IMR-90 (cell line): ENCODE results near the gene GGTA1. TPM values are rescaled to one million over a fixed set of nuclear protein-coding genes. Genes with fewer than 3 reads are reported as not detected.

Experiments
- ATAC-seq: fragments of 200-7000 bp; cut with Tn5 transposase; 2 replicates; pipeline ENCODE4 v1.9.1; 2020; ENCODE audit warnings: low read depth, mild to moderate bottlenecking, moderate library complexity
- BruUV-seq: library from RNA; stranded (reverse); fragments of 400-500 nt; replicated peaks from 2 replicates; lab custom pipeline; 2021; lab: Mats Ljungman, UMichigan
- CTCF ChIA-PET: fragments of 300-600 bp; formaldehyde crosslinking; extraction: SDS; loops from one replicate; lab custom pipeline; 2021; ENCODE audit warnings: antibody characterized with exemption; lab: Yijun Ruan, JAX
- POLR2A ChIA-PET: fragments of 300-600 bp; sonication (Branson Sonifier 250); formaldehyde crosslinking; loops from one replicate; lab custom pipeline; 2022; ENCODE audit warnings: antibody characterized with exemption; ENCODE audit not compliant: unreplicated experiment; lab: Charles Lee
- DNase-seq: peaks from one replicate; pipeline ENCODE4 v3.0.0; 2013
- H2AFZ ChIP-seq: replicated peaks from 2 replicates; pipeline ENCODE3; 2013; ENCODE audit warnings: low read length, mild to moderate bottlenecking; ENCODE audit not compliant: poor library complexity
- H2AK5ac ChIP-seq: 2 replicates; pipeline ENCODE4 v1.6.1; 2013; ENCODE audit warnings: low read depth, low read length, inconsistent platforms
- H2AK9ac ChIP-seq: replicated peaks from 2 replicates; pipeline ENCODE3; 2013; ENCODE audit warnings: mild to moderate bottlenecking, low read depth, low read length, moderate library complexity; ENCODE audit not compliant: poor library complexity
- H2BK120ac ChIP-seq: 2 replicates; pipeline ENCODE4 v1.6.1; 2013; ENCODE audit warnings: low read depth, low read length, inconsistent platforms
- H2BK15ac ChIP-seq: 3 replicates; pipeline ENCODE4 v1.6.1; 2013; ENCODE audit warnings: low read depth, low read length, inconsistent platforms
- H2BK20ac ChIP-seq: 2 replicates; pipeline ENCODE4 v1.6.1; 2013; ENCODE audit warnings: low read depth, mild to moderate bottlenecking, inconsistent platforms, low read length, moderate library complexity
- H2BK5ac ChIP-seq: 2 replicates; pipeline ENCODE4 v1.6.1; 2013; ENCODE audit warnings: mild to moderate bottlenecking, low read depth, low read length, inconsistent platforms; ENCODE audit not compliant: poor library complexity, severe bottlenecking
- H3K14ac ChIP-seq: replicated peaks from 2 replicates; pipeline ENCODE4 v1.6.1; 2013; ENCODE audit warnings: low read depth, low read length, inconsistent platforms
- H3K18ac ChIP-seq: 2 replicates; pipeline ENCODE4 v1.6.1; 2013; ENCODE audit warnings: low read depth, low read length, control low read depth
- H3K23ac ChIP-seq: 2 replicates; pipeline ENCODE4 v1.6.1; 2013; ENCODE audit warnings: low read depth, low read length, inconsistent platforms
- H3K27ac ChIP-seq: 2 replicates; pipeline ENCODE4 v1.5.1; 2013; ENCODE audit warnings: mild to moderate bottlenecking, control low read depth, low read length; ENCODE audit not compliant: insufficient read depth
- H3K27me3 ChIP-seq: 2 replicates; pipeline ENCODE4 v1.6.1; 2013; ENCODE audit warnings: low read length; ENCODE audit not compliant: control insufficient read depth, insufficient read depth
- H3K36me3 ChIP-seq: 2 replicates; pipeline ENCODE4 v1.6.1; 2013; ENCODE audit warnings: low read length, mixed read lengths; ENCODE audit not compliant: control insufficient read depth, insufficient read depth
- H3K4ac ChIP-seq: 2 replicates; pipeline ENCODE4 v1.6.1; 2013; ENCODE audit warnings: low read depth, low read length, inconsistent platforms
- H3K4me1 ChIP-seq: 2 replicates; pipeline ENCODE4 v1.6.1; 2013; ENCODE audit warnings: low read length, mixed read lengths; ENCODE audit not compliant: control insufficient read depth, insufficient read depth
- H3K4me2 ChIP-seq: 2 replicates; pipeline ENCODE4 v1.6.1; 2013; ENCODE audit warnings: low read depth, mild to moderate bottlenecking, control low read depth, low read length, moderate library complexity
- H3K4me3 ChIP-seq: 2 replicates; pipeline ENCODE4 v1.5.1; 2013; ENCODE audit warnings: low read depth, mild to moderate bottlenecking, control low read depth, low read length, moderate library complexity; ENCODE audit not compliant: insufficient read depth
- H3K56ac ChIP-seq: 2 replicates; pipeline ENCODE4 v1.6.1; 2013; ENCODE audit warnings: low read length, inconsistent platforms; ENCODE audit not compliant: insufficient read depth; ENCODE audit errors: extremely low read depth
- H3K79me1 ChIP-seq, 2 experiments: 2 replicates each; pipeline ENCODE4 v1.6.1; 2013; ENCODE audit warnings: low read length in 2 of 2, inconsistent platforms in 1 of 2, low read depth in 1 of 2
- H3K9ac ChIP-seq: 2 replicates; pipeline ENCODE4 v1.6.1; 2013; ENCODE audit warnings: low read depth, low read length, control low read depth
- H3K9me1 ChIP-seq: 2 replicates; pipeline ENCODE4 v1.6.1; 2013; ENCODE audit warnings: low read length, inconsistent platforms; ENCODE audit not compliant: insufficient read depth
- H3K9me3 ChIP-seq: 2 replicates; pipeline ENCODE4 v1.6.1; 2013; ENCODE audit warnings: low read length; ENCODE audit not compliant: control insufficient read depth, insufficient read depth
- H4K20me1 ChIP-seq: 2 replicates; pipeline ENCODE4 v1.6.1; 2013; ENCODE audit warnings: low read length, inconsistent platforms; ENCODE audit not compliant: insufficient read depth
- H4K5ac ChIP-seq: 2 replicates; pipeline ENCODE4 v1.6.1; 2013; ENCODE audit warnings: mild to moderate bottlenecking, low read depth, low read length, control low read depth
- H4K8ac ChIP-seq, 2 experiments: 2 replicates each; pipeline ENCODE4 v1.6.1; 2013; ENCODE audit warnings: low read depth in 2 of 2, low read length in 2 of 2, control low read depth in 1 of 2, inconsistent platforms in 1 of 2
- H4K91ac ChIP-seq: 2 replicates; pipeline ENCODE4 v1.6.1; 2013; ENCODE audit warnings: low read depth, low read length, inconsistent platforms; ENCODE audit not compliant: insufficient read depth
- BHLHE40 ChIP-seq: fragments of 150-350 bp; IDR thresholded peaks from 2 replicates; pipeline ENCODE4 v1.6.1; 2016; ENCODE audit warnings: mild to moderate bottlenecking, low read depth, low read length
- FOS ChIP-seq: fragments of 150-350 bp; IDR thresholded peaks from 2 replicates; pipeline ENCODE4 v1.6.1; 2016; ENCODE audit warnings: low read depth, low read length
- MAFK ChIP-seq: IDR thresholded peaks from 2 replicates; pipeline ENCODE4 v1.6.1; 2012; ENCODE audit warnings: low read depth, low read length, improper control_type of control experiment
- MAZ ChIP-seq: IDR thresholded peaks from 2 replicates; pipeline ENCODE4 v1.6.1; 2012; ENCODE audit warnings: low read depth, mild to moderate bottlenecking, low read length, improper control_type of control experiment, moderate library complexity, borderline replicate concordance
- MXI1 ChIP-seq: IDR thresholded peaks from 2 replicates; pipeline ENCODE4 v1.6.1; 2012; ENCODE audit warnings: low read depth, mild to moderate bottlenecking, low read length, moderate library complexity, borderline replicate concordance
- NFE2L2 ChIP-seq: fragments of 150-350 bp; IDR thresholded peaks from 2 replicates; pipeline ENCODE4 v1.6.1; 2016; ENCODE audit warnings: low read depth, mild to moderate bottlenecking, low read length
- POLR2A ChIP-seq: IDR thresholded peaks from 2 replicates; pipeline ENCODE4 v1.6.1; 2012; ENCODE audit warnings: mild to moderate bottlenecking, low read depth, low read length
- RAD21 ChIP-seq: IDR thresholded peaks from 2 replicates; pipeline ENCODE4 v1.6.1; 2012; ENCODE audit warnings: low read length, improper control_type of control experiment
- RFX5 ChIP-seq: IDR thresholded peaks from 2 replicates; pipeline ENCODE4 v1.8.0; 2012; ENCODE audit warnings: low read depth, mild to moderate bottlenecking, low read length, moderate library complexity
- SMC3 ChIP-seq: fragments of 150-350 bp; IDR thresholded peaks from 2 replicates; pipeline ENCODE4 v1.6.1; 2016; ENCODE audit warnings: low read depth, mild to moderate bottlenecking, antibody characterized with exemption, low read length, moderate library complexity
- WGBS, 2 experiments: methylation state at CpG; one replicate each; pipeline versions ENCODE4 v1.1.5 to v1.1.7; 2013; ENCODE audit warnings: missing lambda C conversion rate in 2 of 2; ENCODE audit not compliant: insufficient read length in 1 of 2; ENCODE audit errors: extremely low coverage in 2 of 2; 5-methylcytosine and 5-hydroxymethylcytosine counted together
- dilution Hi-C: fragments of 300-500 bp; cut with HindIII; formaldehyde crosslinking; loops from one replicate; pipeline ENCODE4 v1.14.3; 2018; ENCODE audit warnings: low sequenced_read_pairs; ENCODE audit not compliant: unreplicated experiment
- in situ Hi-C: fragments of 300-500 bp; cut with MboI; formaldehyde crosslinking; loops from 3 replicates; pipeline ENCODE4 v1.14.3; 2019; ENCODE audit warnings: low sequenced_read_pairs, inconsistent platforms, mixed read lengths
- intact Hi-C: fragments of 100-400 bp; cut with micrococcal nuclease; formaldehyde crosslinking; loops from 2 replicates; pipeline ENCODE4 v1.10.0; 2022
- polyA plus RNA-seq, 3 experiments: library from polyadenylated mRNA; depleted of rRNA; stranded (reverse); fragments of >200 nt; gene quantifications; 2 replicates each; pipeline ENCODE4 v1.2.3, GENCODE V29; 2012; ENCODE audit warnings: low replicate concordance in 1 of 3
- total RNA-seq: library from RNA; depleted of rRNA; stranded (reverse); fragments of >200 nt; gene quantifications from 2 replicates; pipeline ENCODE4 v1.2.3, GENCODE V29; 2012
- TF ChIP-seq, protein P1 (sequence below): fragments of 150-350 bp; IDR thresholded peaks from 2 replicates; pipeline ENCODE4 v1.6.1; 2016; ENCODE audit warnings: low read depth, mild to moderate bottlenecking, low read length, moderate library complexity, borderline replicate concordance

Gene GGTA1
- total and polyA plus RNA-seq, 2 of the 4 experiments (the other 2 are of a cell fraction), result not detected

DNA sequence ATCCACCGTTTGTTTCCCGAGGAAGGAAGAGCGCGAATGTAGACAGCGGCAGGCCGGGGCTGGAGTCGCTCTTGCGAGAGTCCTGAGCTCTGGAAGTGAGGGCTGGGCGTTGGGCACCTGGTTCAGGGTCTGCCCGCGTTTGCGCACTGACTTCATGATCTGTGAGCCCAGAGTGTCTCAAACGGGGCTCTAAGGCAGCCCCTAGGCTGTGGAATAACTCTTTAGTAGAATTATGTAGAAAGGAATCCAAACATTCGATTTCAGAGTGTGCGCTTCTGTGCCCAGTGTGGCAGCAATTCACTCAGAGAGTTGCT, 478 bp upstream of the GGTA1 start:
- H3K27ac ChIP-seq, result no peak overlapping the region
- no peaks in the 10 kb centered on the region for H3K9me1 ChIP-seq
- no peak overlapping the region for H4K5ac ChIP-seq
- 0 out of 2 replicates have a peak, but pooled peaks cover 4% of the 10 kb centered on the region for H4K20me1 ChIP-seq
- no peak overlapping the region for H3K23ac ChIP-seq
- H2BK20ac ChIP-seq, result no peak overlapping the region
- no peak overlapping the region for H3K18ac ChIP-seq
- DNase-seq (no peak), ATAC-seq (peak; percentile 30)
- H2AK5ac ChIP-seq, result no peak overlapping the region
- H2AK9ac ChIP-seq, result no peak overlapping the region
- peaks cover 5% of the 10 kb centered on the region; the same call in 1 of the 2 replicates for H3K4me1 ChIP-seq
- peak overlapping the region; percentile 73 for H3K4me2 ChIP-seq
- no peak overlapping the region for H2BK5ac ChIP-seq
- TF ChIP-seq MAFK (no peak), MXI1 (no peak), RFX5 (no peak), SMC3 (no peak), RAD21 (no peak), MAZ (no peak), POLR2A (no peak), NFE2L2 (no peak), FOS (no peak), BHLHE40 (no peak)
- TF ChIP-seq, protein P1, sequence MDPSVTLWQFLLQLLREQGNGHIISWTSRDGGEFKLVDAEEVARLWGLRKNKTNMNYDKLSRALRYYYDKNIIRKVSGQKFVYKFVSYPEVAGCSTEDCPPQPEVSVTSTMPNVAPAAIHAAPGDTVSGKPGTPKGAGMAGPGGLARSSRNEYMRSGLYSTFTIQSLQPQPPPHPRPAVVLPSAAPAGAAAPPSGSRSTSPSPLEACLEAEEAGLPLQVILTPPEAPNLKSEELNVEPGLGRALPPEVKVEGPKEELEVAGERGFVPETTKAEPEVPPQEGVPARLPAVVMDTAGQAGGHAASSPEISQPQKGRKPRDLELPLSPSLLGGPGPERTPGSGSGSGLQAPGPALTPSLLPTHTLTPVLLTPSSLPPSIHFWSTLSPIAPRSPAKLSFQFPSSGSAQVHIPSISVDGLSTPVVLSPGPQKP, result no peak
- H4K91ac ChIP-seq, result no peak overlapping the region
- H2BK15ac ChIP-seq, result no peak overlapping the region
- H3K4me3 ChIP-seq, result peak overlapping the region; percentile 33
- ChIA-PET POLR2A (no interaction called here), CTCF (interaction anchor here (0.7 to 0.8 kb wide), 2 partner anchors 11 to 442 kb away, joined by 3 read pairs; no protein-coding TSS in a partner anchor)
- intact Hi-C loops, result no loop called here
- no peak overlapping the region for H2BK120ac ChIP-seq
- H3K4ac ChIP-seq, result no peak overlapping the region
- H3K9ac ChIP-seq, result no peak overlapping the region; the same call in 1 of the 2 replicates
- no TSS peak for BruUV-seq
- no peak overlapping the region for H3K14ac ChIP-seq
- no peaks in the 10 kb centered on the region for H3K79me1 ChIP-seq
- 15% methylated on average over 11 of the region's 15 CpGs; no CpG with 5 or more reads in 1 of the 2 experiments for WGBS, 2 experiments
- H3K27me3 ChIP-seq, result peaks cover 40% of the 10 kb centered on the region
- in situ Hi-C loops, result no loop called here
- H3K56ac ChIP-seq, result no peak overlapping the region
- no peak overlapping the region for H4K8ac ChIP-seq
- peaks cover 2% of the 10 kb centered on the region; the same call in 1 of the 2 replicates for H3K9me3 ChIP-seq
- no peaks in the 10 kb centered on the region for H3K36me3 ChIP-seq
- dilution Hi-C loops, result no loop called here
- peak overlapping the region; percentile 93 for H2AFZ ChIP-seq
